Heart left ventricle (tissue), 13 donors: ENCODE data around the gene CRACDL.

ENCODE experiments used
- POLR2A ChIP-seq, 2 donors: fragments of 450-650 bp; IDR thresholded peaks; one replicate each; pipeline ENCODE4 v1.6.1; 2017; ENCODE audit warnings: antibody characterized with exemption in 2 of 2, mild to moderate bottlenecking in 2 of 2, moderate library complexity in 2 of 2
- TF ChIP-seq, protein P1 (sequence below), 12 donors: fragments of 200-600 bp; sonication (generic) in 4 of 12; IDR thresholded peaks; one replicate each; pipeline versions ENCODE4 v1.5.0 to v1.8.0; 2018 to 2022; ENCODE audit warnings: antibody characterized with exemption in 12 of 12, mild to moderate bottlenecking in 5 of 12
- donor health status: ischemic (EF 13 %, LVEDD 7.1; RV severe dilation, severe dysfunction).
- donor health status: DM: no; HTN: yes; CAD: no.
- donor health status: DM: no; HTN: no; CAD: no.
- donor health status: ischemic (EF 25% LVEDD 6.9; RV normal size, moderate dysfunction).
- donor health status: ischemic (EF 25% LVEDD 5.7; RV mildly dilated, moderate dysfunction).
- donor health status: ischemic (EF 35%, LVEDD 5.7; RV mildly dilated, moderate dysfunction).
- donor health status: nonischemic (EF 11% LVEDD 7.7; RV severe dilation, severe dysfunction).
- donor health status: DM: yes; HTN: yes; CAD: no.
- donor health status: PGD.
- donor health status: ischemic (EF 29% LVEDD 5.4; RV normal size, mild dysfunction).
- donor health status: nonischemic (EF 23%, LVEDD 6.1; RV moderate dilation, normal function).

DNA sequence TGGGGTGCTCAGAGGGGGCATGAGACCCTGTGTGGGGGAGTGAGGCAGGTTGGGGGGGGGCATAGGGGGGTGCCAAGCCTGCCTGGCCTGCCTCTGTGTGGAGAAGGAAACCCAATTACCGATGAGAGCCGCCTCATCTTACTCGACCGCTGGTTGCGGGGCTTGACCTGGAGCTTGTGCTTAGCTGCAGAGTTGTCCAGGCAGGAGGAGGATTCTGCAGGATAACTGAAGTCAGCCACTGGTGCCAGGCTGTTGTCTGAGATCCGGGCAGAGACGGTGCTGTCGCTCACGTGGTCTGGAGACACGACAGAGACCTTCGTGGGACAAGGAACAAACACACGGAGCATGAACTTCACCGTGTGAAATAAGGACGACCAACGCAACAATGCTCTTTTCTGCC is 109.2 kb downstream of the CRACDL start:
- TF ChIP-seq, protein P1, sequence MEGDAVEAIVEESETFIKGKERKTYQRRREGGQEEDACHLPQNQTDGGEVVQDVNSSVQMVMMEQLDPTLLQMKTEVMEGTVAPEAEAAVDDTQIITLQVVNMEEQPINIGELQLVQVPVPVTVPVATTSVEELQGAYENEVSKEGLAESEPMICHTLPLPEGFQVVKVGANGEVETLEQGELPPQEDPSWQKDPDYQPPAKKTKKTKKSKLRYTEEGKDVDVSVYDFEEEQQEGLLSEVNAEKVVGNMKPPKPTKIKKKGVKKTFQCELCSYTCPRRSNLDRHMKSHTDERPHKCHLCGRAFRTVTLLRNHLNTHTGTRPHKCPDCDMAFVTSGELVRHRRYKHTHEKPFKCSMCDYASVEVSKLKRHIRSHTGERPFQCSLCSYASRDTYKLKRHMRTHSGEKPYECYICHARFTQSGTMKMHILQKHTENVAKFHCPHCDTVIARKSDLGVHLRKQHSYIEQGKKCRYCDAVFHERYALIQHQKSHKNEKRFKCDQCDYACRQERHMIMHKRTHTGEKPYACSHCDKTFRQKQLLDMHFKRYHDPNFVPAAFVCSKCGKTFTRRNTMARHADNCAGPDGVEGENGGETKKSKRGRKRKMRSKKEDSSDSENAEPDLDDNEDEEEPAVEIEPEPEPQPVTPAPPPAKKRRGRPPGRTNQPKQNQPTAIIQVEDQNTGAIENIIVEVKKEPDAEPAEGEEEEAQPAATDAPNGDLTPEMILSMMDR (IDR thresholded peaks at IDR 0.05) = no peak
- no peak for TF ChIP-seq POLR2A (IDR thresholded peaks at IDR 0.05)
